OCI-LY1 (cell line): ENCODE measurements around the gene PKNOX2.

Experiments used
- H2AFZ ChIP-seq: fragments of 200-600 bp; sonication (generic), shearing (Covaris generic); 2 replicates; pipeline ENCODE4 v1.6.0; 2014; ENCODE audit warnings: antibody characterized with exemption, mild to moderate bottlenecking, low read length
- H3F3A ChIP-seq: fragments of 200-600 bp; sonication (generic), shearing (Covaris generic); 2 replicates; pipeline ENCODE4 v1.6.0; 2014; ENCODE audit warnings: mild to moderate bottlenecking, antibody characterized with exemption, low read length, moderate library complexity; ENCODE audit not compliant: insufficient read depth
- H3K27ac ChIP-seq: fragments of 200-600 bp; sonication (generic); 2 replicates; pipeline ENCODE4 v1.5.1; 2014; ENCODE audit warnings: low read length, mixed run types, mild to moderate bottlenecking, low read depth; ENCODE audit not compliant: poor library complexity, severe bottlenecking
- H3K27me3 ChIP-seq: fragments of 200-600 bp; sonication (generic); 2 replicates; pipeline ENCODE4 v1.6.0; 2014; ENCODE audit warnings: antibody characterized with exemption, mild to moderate bottlenecking, low read length, moderate library complexity; ENCODE audit not compliant: insufficient read depth
- H3K36me3 ChIP-seq: fragments of 200-600 bp; sonication (generic); 2 replicates; pipeline ENCODE4 v1.6.1; 2014; ENCODE audit warnings: mild to moderate bottlenecking, antibody characterized with exemption, low read length, moderate library complexity, mixed read lengths; ENCODE audit not compliant: insufficient read depth
- H3K4me1 ChIP-seq: fragments of 200-600 bp; sonication (generic); 2 replicates; pipeline ENCODE4 v1.5.1; 2014; ENCODE audit warnings: mild to moderate bottlenecking, low read length, moderate library complexity; ENCODE audit not compliant: insufficient read depth, severe bottlenecking
- H3K4me2 ChIP-seq: fragments of 200-600 bp; sonication (generic), shearing (Covaris generic); 2 replicates; pipeline ENCODE4 v1.6.1; 2014; ENCODE audit warnings: low read length
- H3K4me3 ChIP-seq: fragments of 200-600 bp; sonication (generic); 2 replicates; pipeline ENCODE4 v1.5.1; 2014; ENCODE audit warnings: low read length, low read depth, mild to moderate bottlenecking, mixed read lengths; ENCODE audit not compliant: poor library complexity, severe bottlenecking
- H3K79me2 ChIP-seq: fragments of 200-600 bp; shearing (Covaris generic); 2 replicates; pipeline ENCODE4 v1.6.1; 2016; ENCODE audit warnings: mixed run types, low read length, mixed read lengths; ENCODE audit not compliant: insufficient read depth
- H3K9ac ChIP-seq: fragments of 200-600 bp; sonication (generic), shearing (Covaris generic); 2 replicates; pipeline ENCODE4 v1.6.1; 2014; ENCODE audit warnings: mild to moderate bottlenecking, low read length, mixed read lengths
- H3K9me2 ChIP-seq: fragments of 200-600 bp; sonication (generic), shearing (Covaris generic); 2 replicates; pipeline ENCODE4 v1.6.1; 2014; ENCODE audit warnings: low read depth, mild to moderate bottlenecking, low read length, mixed read lengths
- H3K9me3 ChIP-seq: fragments of 200-600 bp; shearing (Covaris generic); 2 replicates; pipeline ENCODE4 v1.6.1; 2014; ENCODE audit warnings: low read length, mixed read lengths
- H4K20me1 ChIP-seq: fragments of 200-600 bp; sonication (generic), shearing (Covaris generic); 2 replicates; pipeline ENCODE4 v1.6.0; 2016; ENCODE audit warnings: mild to moderate bottlenecking, low read length; ENCODE audit not compliant: insufficient read depth
- EZH2 ChIP-seq: fragments of 200-600 bp; sonication (generic), shearing (Covaris generic); IDR thresholded peaks from 2 replicates; pipeline ENCODE4 v1.8.0; 2017; ENCODE audit warnings: borderline replicate concordance, mixed run types, mild to moderate bottlenecking, antibody characterized with exemption, low read length, moderate library complexity, mixed read lengths
- TF ChIP-seq, protein P1 (sequence below): fragments of 200-600 bp; sonication (generic), shearing (Covaris generic); IDR thresholded peaks from 2 replicates; pipeline ENCODE4 v1.5.1; 2017; ENCODE audit warnings: mild to moderate bottlenecking, antibody characterized with exemption, low read length, moderate library complexity, mixed read lengths

Gene PKNOX2

DNA sequence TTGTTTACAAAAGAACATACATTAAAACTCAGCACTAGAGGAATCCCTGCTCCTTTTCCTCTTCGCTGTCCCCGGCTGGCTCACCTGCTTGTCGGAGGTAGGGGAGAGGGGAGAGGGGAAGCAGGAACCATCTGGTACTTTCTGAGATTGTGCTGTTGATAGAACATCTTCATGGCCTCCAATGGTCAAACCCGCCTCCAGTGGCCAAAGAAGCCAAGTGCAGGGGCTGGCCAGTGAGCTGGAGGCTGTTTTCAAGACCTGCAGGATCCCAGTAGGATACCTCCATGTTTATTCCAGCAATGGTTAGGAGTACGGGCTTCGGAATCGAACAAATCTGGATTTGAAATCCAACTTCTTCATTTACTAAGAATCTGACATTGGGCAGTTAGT is 92.6 kb downstream of the PKNOX2 start:
- Histone ChIP-seq H3K9ac (no peak overlapping the region), H3K27ac (no peak overlapping the region), H3K79me2 (no peaks in the 10 kb centered on the region), H2AFZ (no peak overlapping the region), H3K36me3 (no peaks in the 10 kb centered on the region), H3K27me3 (no peaks in the 10 kb centered on the region), H4K20me1 (no peaks in the 10 kb centered on the region), H3F3A (no peaks in the 10 kb centered on the region), H3K4me3 (no peak overlapping the region), H3K4me2 (no peak overlapping the region), H3K4me1 (no peaks in the 10 kb centered on the region), H3K9me2 (no peaks in the 10 kb centered on the region), H3K9me3 (no peaks in the 10 kb centered on the region)
- TF ChIP-seq, protein P1, sequence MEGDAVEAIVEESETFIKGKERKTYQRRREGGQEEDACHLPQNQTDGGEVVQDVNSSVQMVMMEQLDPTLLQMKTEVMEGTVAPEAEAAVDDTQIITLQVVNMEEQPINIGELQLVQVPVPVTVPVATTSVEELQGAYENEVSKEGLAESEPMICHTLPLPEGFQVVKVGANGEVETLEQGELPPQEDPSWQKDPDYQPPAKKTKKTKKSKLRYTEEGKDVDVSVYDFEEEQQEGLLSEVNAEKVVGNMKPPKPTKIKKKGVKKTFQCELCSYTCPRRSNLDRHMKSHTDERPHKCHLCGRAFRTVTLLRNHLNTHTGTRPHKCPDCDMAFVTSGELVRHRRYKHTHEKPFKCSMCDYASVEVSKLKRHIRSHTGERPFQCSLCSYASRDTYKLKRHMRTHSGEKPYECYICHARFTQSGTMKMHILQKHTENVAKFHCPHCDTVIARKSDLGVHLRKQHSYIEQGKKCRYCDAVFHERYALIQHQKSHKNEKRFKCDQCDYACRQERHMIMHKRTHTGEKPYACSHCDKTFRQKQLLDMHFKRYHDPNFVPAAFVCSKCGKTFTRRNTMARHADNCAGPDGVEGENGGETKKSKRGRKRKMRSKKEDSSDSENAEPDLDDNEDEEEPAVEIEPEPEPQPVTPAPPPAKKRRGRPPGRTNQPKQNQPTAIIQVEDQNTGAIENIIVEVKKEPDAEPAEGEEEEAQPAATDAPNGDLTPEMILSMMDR = no peak
- no peak for TF ChIP-seq EZH2

DNA sequence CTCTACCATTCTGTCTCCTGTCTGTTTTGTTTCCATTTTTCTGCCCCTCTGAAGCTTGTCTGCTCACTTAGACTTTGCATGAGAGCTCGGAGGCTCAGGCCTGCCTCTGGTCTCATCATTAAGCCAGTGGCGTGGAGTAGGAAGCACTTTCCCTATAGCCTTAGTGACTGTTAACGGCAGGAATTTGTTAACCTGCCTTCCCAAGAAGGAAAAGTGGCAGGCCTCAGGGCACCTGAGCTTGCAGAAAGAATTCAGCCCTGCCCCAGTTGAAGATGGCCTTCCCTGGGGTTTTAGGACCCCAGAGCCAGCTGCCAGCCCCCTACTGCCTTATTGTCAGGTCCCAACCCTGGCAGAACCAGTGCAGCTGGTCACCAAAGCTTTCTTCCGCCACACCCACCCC is 93.2 kb downstream of the PKNOX2 start:
- H3K36me3 ChIP-seq = no peaks in the 10 kb centered on the region
- H3K9me3 ChIP-seq = no peaks in the 10 kb centered on the region
- no peaks in the 10 kb centered on the region for H4K20me1 ChIP-seq
- H3K4me1 ChIP-seq = no peaks in the 10 kb centered on the region
- no peaks in the 10 kb centered on the region for H3K27me3 ChIP-seq
- H3K9ac ChIP-seq = no peak overlapping the region
- no peak overlapping the region for H3K4me2 ChIP-seq
- no peaks in the 10 kb centered on the region for H3F3A ChIP-seq
- H3K27ac ChIP-seq = no peak overlapping the region
- H3K4me3 ChIP-seq = no peak overlapping the region
- TF ChIP-seq, protein P1 = no peak
- no peak for TF ChIP-seq EZH2
- no peak overlapping the region for H2AFZ ChIP-seq
- no peaks in the 10 kb centered on the region for H3K79me2 ChIP-seq
- no peaks in the 10 kb centered on the region for H3K9me2 ChIP-seq

DNA sequence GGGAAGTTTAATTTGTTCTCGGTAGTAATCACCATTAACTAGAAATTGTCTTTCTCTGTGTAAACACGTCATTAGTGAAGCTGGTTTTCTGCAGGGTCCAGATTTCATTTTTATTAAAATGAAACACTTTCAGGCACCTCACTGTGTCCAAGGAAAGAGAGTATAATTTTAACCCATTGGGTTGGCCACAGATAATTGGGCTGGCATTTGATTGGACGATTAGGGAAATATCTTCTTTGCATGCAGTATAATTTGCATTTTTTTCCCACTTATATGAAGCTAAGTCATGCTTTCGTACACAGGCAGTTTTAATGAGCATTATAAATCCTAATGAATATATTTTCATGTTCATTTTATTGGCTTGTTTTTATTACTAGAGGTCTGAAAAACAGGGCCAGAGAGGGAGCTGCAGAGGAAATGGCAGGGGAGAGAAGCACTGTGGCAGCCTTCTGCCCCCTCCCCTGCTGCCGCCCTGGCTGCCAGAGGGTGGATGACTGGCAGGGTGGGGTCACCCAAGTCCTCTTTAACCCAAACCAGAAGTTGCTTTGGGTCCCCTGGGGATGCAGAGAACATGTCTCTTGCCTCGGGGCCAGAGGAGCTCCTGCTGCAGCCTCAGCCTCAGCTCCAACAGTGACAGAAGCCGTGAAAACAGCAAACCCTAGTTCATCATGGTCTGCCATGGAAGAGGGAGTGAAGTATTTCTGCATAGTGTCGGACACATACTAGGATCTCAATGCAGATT is 93.9 kb downstream of the PKNOX2 start:
- Histone ChIP-seq H3K79me2 (no peaks in the 10 kb centered on the region), H4K20me1 (no peaks in the 10 kb centered on the region), H3K4me1 (no peaks in the 10 kb centered on the region), H3K27me3 (no peaks in the 10 kb centered on the region), H3K36me3 (no peaks in the 10 kb centered on the region), H3K4me3 (no peak overlapping the region), H3K27ac (no peak overlapping the region), H3K9me3 (no peaks in the 10 kb centered on the region), H2AFZ (no peak overlapping the region), H3K9me2 (no peaks in the 10 kb centered on the region), H3K4me2 (no peak overlapping the region), H3K9ac (no peak overlapping the region), H3F3A (no peaks in the 10 kb centered on the region)
- TF ChIP-seq, protein P1 = no peak
- TF ChIP-seq EZH2 = no peak
